Measurements from ENCODE around the gene DST. TPM values are rescaled to one million over a fixed set of nuclear protein-coding genes. Genes with fewer than 3 reads are reported as not detected.

DST gene
- total RNA-seq, 1 experiment from 2014 or later, result 76.0 TPM

DNA sequence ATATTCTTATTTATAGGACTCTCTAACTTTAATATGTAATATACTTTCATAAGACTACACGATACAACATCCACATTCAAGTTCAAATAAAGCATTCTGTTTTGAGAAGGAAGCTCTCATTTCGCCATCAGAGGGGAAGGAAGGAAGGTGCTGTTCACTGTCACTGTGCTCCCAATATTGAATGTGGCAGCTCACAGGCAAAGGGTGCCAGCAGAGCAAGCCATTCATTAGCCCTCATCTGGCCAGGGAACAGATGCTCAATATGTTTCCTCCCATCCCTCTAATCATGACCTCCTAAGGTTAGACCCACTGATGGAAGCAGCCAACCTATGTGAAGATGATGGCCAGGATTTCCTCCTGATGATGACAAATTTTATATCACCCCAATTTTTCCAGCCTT, 154.4 kb downstream of the DST start:
- Histone ChIP-seq H3K4me3 (ENCODE audit: low read depth, low read length) (no peak overlapping the region), H3K4me1 (no peaks in the 10 kb centered on the region; the same call in 1 of the 2 replicates), H3K27me3 (replicated peaks; ENCODE audit: control insufficient read depth, insufficient read depth, low read length) (no peaks in the 10 kb centered on the region), H3K36me3 (ENCODE audit: control insufficient read depth, insufficient read depth, low read length) (peaks cover 2% of the 10 kb centered on the region), H3K9me3 (no peaks in the 10 kb centered on the region)
- DNase-seq, result no peak
- Mint-ChIP-seq H3K36me3 (ENCODE audit: insufficient read depth, unreplicated experiment) (peaks cover 24% of the 10 kb centered on the region), H3K4me3 (ENCODE audit: unreplicated experiment) (no peak overlapping the region), H3K4me1 (ENCODE audit: low read depth, unreplicated experiment) (no peaks in the 10 kb centered on the region), H3K27ac (ENCODE audit: unreplicated experiment) (no peak overlapping the region), H3K9me3 (ENCODE audit: unreplicated experiment) (no peaks in the 10 kb centered on the region), H3K27me3 (ENCODE audit: insufficient read depth, unreplicated experiment) (no peaks in the 10 kb centered on the region)
- BruUV-seq (replicated peaks), result no TSS peak
- CTCF ChIA-PET, result no interaction called here
- intact Hi-C loops (cut with micrococcal nuclease; ENCODE audit: unreplicated experiment), result no loop called here
- TF ChIP-seq CTCF (IDR thresholded peaks at IDR 0.05; ENCODE audit: insufficient read depth in 1 of 2, low read depth in 1 of 2, low read length in 1 of 2, severe bottlenecking in 1 of 2, unreplicated experiment in 1 of 2), result no peak
- POLR2A ChIA-PET, result no interaction called here

GRCh38 chr6:56486681-56487080, 156.0 kb downstream of the DST start:
- no peak overlapping the region for H3K4me3 Mint-ChIP-seq (ENCODE audit: unreplicated experiment)
- H3K36me3 Mint-ChIP-seq (ENCODE audit: insufficient read depth, unreplicated experiment), result peaks cover 11% of the 10 kb centered on the region
- no peak for TF ChIP-seq CTCF (IDR thresholded peaks at IDR 0.05; ENCODE audit: insufficient read depth in 1 of 2, low read depth in 1 of 2, low read length in 1 of 2, severe bottlenecking in 1 of 2, unreplicated experiment in 1 of 2)

DNA sequence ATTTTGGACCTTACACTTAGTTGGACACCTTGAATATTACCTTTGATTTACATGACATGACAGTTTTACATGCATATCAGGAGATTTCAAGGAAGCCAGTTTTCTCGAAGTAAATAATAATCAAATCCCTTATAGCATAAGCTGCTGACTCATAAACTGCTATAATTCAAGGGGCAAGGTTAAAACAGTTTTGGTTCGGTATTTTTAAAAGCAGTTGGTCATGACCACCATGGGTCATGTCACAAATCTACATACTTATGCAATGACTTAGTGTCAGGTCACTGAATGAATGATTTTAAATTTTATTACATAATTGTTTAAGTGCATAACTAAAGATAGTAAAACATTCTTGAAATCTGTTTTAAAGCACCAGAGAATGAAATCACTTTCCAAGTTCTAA, 158.0 kb downstream of the DST start:
- no TSS peak for BruUV-seq (replicated peaks)
- Mint-ChIP-seq H3K36me3 (ENCODE audit: insufficient read depth, unreplicated experiment) (peaks cover 16% of the 10 kb centered on the region), H3K4me3 (ENCODE audit: unreplicated experiment) (no peak overlapping the region), H3K4me1 (ENCODE audit: low read depth, unreplicated experiment) (peaks cover 12% of the 10 kb centered on the region), H3K9me3 (ENCODE audit: unreplicated experiment) (no peaks in the 10 kb centered on the region), H3K27ac (ENCODE audit: unreplicated experiment) (no peak overlapping the region), H3K27me3 (ENCODE audit: insufficient read depth, unreplicated experiment) (no peaks in the 10 kb centered on the region)
- CTCF ChIA-PET, result no interaction called here
- Histone ChIP-seq H3K36me3 (ENCODE audit: control insufficient read depth, insufficient read depth, low read length) (peaks cover 2% of the 10 kb centered on the region; the same call in 1 of the 2 replicates), H3K27me3 (replicated peaks; ENCODE audit: control insufficient read depth, insufficient read depth, low read length) (no peaks in the 10 kb centered on the region), H3K4me3 (ENCODE audit: low read depth, low read length) (no peak overlapping the region), H3K9me3 (no peaks in the 10 kb centered on the region), H3K4me1 (peaks cover 20% of the 10 kb centered on the region)
- intact Hi-C loops (cut with micrococcal nuclease; ENCODE audit: unreplicated experiment), result loop anchor here (5.0 kb wide), 2 partner anchors 108 to 112 kb away; no protein-coding TSS in a partner anchor
- DNase-seq, result no peak
- POLR2A ChIA-PET, result no interaction called here
- TF ChIP-seq CTCF (IDR thresholded peaks at IDR 0.05; ENCODE audit: insufficient read depth in 1 of 2, low read depth in 1 of 2, low read length in 1 of 2, severe bottlenecking in 1 of 2, unreplicated experiment in 1 of 2), result no peak

More at GRCh38 chr6:56486681-56487080, 156.0 kb downstream of the DST start:
- Mint-ChIP-seq H3K27me3 (ENCODE audit: insufficient read depth, unreplicated experiment) (no peaks in the 10 kb centered on the region), H3K9me3 (ENCODE audit: unreplicated experiment) (no peaks in the 10 kb centered on the region), H3K27ac (ENCODE audit: unreplicated experiment) (no peak overlapping the region), H3K4me1 (ENCODE audit: low read depth, unreplicated experiment) (peaks cover 5% of the 10 kb centered on the region)
- intact Hi-C loops (cut with micrococcal nuclease; ENCODE audit: unreplicated experiment), result no loop called here
- Histone ChIP-seq H3K4me1 (peaks cover 13% of the 10 kb centered on the region), H3K4me3 (ENCODE audit: low read depth, low read length) (no peak overlapping the region), H3K27me3 (replicated peaks; ENCODE audit: control insufficient read depth, insufficient read depth, low read length) (no peaks in the 10 kb centered on the region), H3K9me3 (no peaks in the 10 kb centered on the region), H3K36me3 (ENCODE audit: control insufficient read depth, insufficient read depth, low read length) (peaks cover 2% of the 10 kb centered on the region; the same call in 1 of the 2 replicates)
- no TSS peak for BruUV-seq (replicated peaks)
- CTCF ChIA-PET, result no interaction called here
- POLR2A ChIA-PET, result no interaction called here
- no peak for DNase-seq

Measured in Caco-2 (cell line).